Measurements from ENCODE around the gene SHB. TPM values are rescaled to one million over a fixed set of nuclear protein-coding genes. Genes with fewer than 3 reads are reported as not detected.

SHB gene
- total RNA-seq, 2 donors from 2014 or later: 1.0 to 1.6 TPM

DNA sequence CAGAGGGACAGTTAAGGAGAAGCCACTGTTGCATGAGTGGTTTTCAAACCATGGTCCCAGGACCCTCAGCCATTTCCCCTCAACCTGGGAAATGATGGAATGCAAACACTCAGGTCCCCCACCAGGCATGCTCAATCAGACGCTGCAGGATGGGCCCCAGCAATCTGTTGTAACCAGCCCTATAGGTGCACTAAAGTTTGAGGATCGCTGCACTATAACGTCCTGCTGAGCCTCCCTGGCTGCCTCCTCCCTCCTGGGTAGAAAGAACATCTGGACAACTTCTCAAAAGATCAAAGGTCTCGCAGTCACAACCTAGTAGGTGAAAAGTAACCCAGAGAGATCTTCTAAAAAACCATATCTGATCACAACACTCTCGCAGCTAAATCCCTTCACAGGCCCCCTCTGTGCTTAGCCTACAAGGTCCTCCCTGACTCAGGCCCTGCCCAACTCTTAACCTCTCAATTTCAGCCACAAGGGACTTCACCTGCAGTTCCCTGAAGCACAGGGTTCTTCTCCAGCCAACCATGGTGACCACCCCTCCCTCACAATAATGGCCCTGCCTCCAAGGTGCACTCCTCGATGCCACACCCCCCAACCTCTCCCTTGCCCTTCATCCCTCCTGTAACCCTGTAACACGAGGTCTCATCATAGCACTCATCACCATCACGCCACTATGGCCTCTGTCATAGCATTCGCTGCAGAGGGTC lies 3.5 kb downstream of the SHB start:
- H3K4me1 Mint-ChIP-seq (ENCODE audit: low read depth): peaks cover 28% of the 10 kb centered on the region
- no peaks in the 10 kb centered on the region for H3K9me3 Mint-ChIP-seq
- H3K36me3 Mint-ChIP-seq (ENCODE audit: insufficient read depth in 2 of 2): no peaks in the 10 kb centered on the region
- ATAC-seq (replicated peaks in 1 of 2) (no peak), DNase-seq (peak in 1 of 2 donors; percentile 12)
- H3K4me3 Mint-ChIP-seq: peak overlapping the region; percentile 14 to 50
- peaks cover 21% of the 10 kb centered on the region for H3K27me3 Mint-ChIP-seq (ENCODE audit: low read depth)
- no peak overlapping the region for H3K27ac Mint-ChIP-seq

DNA sequence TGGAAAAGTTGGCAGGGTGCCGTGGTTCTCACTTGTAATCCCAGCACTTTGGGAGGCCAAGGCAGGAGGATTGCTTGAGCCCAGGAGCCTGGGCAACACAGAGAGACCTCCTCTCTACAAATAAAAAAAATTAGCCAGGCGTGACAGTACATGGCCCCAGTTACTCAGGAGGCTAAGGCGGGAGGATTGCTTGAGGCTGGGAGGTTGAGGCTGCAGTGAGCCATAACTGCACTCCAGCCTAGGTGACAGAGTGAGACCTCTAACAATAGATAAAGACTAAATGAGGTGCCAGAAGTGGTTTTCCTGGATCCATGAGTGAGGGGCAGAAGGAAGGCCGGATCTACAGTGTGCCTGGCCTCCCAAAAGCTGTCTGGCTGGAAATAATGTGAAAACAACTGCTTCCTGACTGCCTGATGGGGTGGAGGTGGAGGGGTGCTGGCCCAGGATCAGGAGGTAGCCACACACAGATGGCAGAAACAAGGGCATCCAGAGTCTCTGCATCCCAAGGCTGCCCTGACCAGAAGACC lies 4.1 kb downstream of the SHB start:
- no peak for DNase-seq
- Mint-ChIP-seq H3K4me1 (ENCODE audit: low read depth) (peaks cover 28% of the 10 kb centered on the region), H3K9me3 (no peaks in the 10 kb centered on the region), H3K27ac (no peak overlapping the region), H3K27me3 (ENCODE audit: low read depth) (peaks cover 21% of the 10 kb centered on the region), H3K4me3 (no peak overlapping the region), H3K36me3 (ENCODE audit: insufficient read depth in 2 of 2) (no peaks in the 10 kb centered on the region)
- ATAC-seq (replicated peaks in 1 of 2): no peak

- Mint-ChIP-seq H3K4me1 (ENCODE audit: low read depth) (peaks cover 28% of the 10 kb centered on the region), H3K4me3 (no peak overlapping the region), H3K27me3 (ENCODE audit: low read depth) (peaks cover 21% of the 10 kb centered on the region), H3K27ac (no peak overlapping the region), H3K36me3 (ENCODE audit: insufficient read depth in 2 of 2) (no peaks in the 10 kb centered on the region), H3K9me3 (no peaks in the 10 kb centered on the region)
- DNase-seq (no peak), ATAC-seq (replicated peaks in 1 of 2) (no peak)
Observed at GRCh38 chr9:38063363-38063707, 5.7 kb downstream of the SHB start.

GRCh38 chr9:38062498-38063362 lies 6.3 kb downstream of the SHB start:
- Mint-ChIP-seq H3K27ac (no peak overlapping the region), H3K4me1 (ENCODE audit: low read depth) (peaks cover 28% of the 10 kb centered on the region), H3K27me3 (ENCODE audit: low read depth) (peaks cover 21% of the 10 kb centered on the region), H3K9me3 (no peaks in the 10 kb centered on the region), H3K4me3 (no peak overlapping the region), H3K36me3 (ENCODE audit: insufficient read depth in 2 of 2) (no peaks in the 10 kb centered on the region)
- ATAC-seq (replicated peaks in 1 of 2): no peak
- no peak for DNase-seq

DNA sequence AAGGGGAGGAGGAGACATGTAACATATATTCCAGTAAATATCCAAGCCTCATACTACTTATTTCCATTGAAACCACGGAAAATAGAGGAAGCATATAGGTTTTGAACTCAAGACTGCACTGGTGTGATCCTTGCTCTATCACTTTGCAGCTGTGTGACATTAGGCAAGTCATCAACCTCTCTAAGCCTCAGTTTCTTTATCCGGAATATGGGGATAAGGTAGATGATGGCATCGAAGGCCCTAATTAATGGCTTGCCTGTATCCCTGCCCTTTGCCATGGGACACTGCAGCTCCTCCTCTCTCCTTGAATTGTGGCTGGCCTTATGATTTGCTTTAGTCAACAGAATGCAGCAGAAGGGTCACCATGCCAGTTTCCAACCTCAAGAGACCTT lies 6.9 kb downstream of the SHB start:
- Mint-ChIP-seq H3K36me3 (ENCODE audit: insufficient read depth in 2 of 2) (no peaks in the 10 kb centered on the region), H3K27ac (no peak overlapping the region), H3K9me3 (no peaks in the 10 kb centered on the region), H3K4me1 (ENCODE audit: low read depth) (peaks cover 22% of the 10 kb centered on the region), H3K4me3 (no peak overlapping the region), H3K27me3 (ENCODE audit: low read depth) (peaks cover 15% of the 10 kb centered on the region)
- ATAC-seq (replicated peaks in 1 of 2) (no peak), DNase-seq (no peak)

- Mint-ChIP-seq H3K36me3 (ENCODE audit: insufficient read depth in 2 of 2) (no peaks in the 10 kb centered on the region), H3K27ac (no peak overlapping the region), H3K9me3 (no peaks in the 10 kb centered on the region), H3K4me3 (no peak overlapping the region), H3K4me1 (ENCODE audit: low read depth) (peaks cover 15% of the 10 kb centered on the region), H3K27me3 (ENCODE audit: low read depth) (peaks cover 8% of the 10 kb centered on the region)
- ATAC-seq (replicated peaks in 1 of 2): no peak
- DNase-seq: no peak
Observed at GRCh38 chr9:38061326-38061977, 7.6 kb downstream of the SHB start.

- ATAC-seq (replicated peaks in 1 of 2) (no peak), DNase-seq (no peak)
- Mint-ChIP-seq H3K9me3 (no peaks in the 10 kb centered on the region), H3K27me3 (ENCODE audit: low read depth) (peaks cover 1% of the 10 kb centered on the region), H3K4me1 (ENCODE audit: low read depth) (peaks cover 8% of the 10 kb centered on the region), H3K27ac (no peak overlapping the region), H3K4me3 (no peak overlapping the region), H3K36me3 (ENCODE audit: insufficient read depth in 2 of 2) (no peaks in the 10 kb centered on the region)
Observed at GRCh38 chr9:38060681-38061080, 8.3 kb downstream of the SHB start.

DNA sequence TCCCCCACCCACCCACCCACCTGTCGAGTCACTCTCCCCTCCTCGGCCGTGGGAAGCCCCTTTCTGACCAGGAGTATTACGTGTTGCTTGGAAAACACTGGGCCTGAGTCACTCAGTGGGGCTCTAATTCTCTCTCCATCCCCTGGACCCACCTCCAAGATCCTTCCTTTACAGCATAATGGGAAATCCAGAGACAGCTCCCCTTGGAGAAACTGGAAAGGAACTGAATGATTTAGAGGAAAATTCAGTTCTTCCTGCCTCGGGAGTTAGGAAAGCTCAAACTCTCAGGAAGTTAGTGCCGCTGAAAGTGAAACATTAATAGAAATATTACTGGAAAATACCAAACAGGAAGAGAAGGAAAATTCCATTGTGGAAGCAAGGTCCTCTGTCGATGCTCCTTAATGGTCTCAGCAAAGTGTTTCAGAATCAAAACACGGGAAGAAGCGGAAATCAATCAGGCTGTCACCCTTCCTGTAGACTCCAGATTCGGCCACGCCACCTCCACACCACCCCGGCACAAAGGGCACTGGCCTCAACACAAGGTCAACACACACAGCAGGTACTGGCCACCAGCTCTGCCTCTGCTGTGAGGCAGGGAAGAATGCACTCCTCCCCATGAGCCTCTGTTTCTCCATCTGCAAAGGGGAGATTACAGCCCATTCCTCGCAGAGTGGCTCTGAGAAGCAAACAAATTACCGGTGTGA lies 9.6 kb downstream of the SHB start:
- ATAC-seq (replicated peaks in 1 of 2) (no peak), DNase-seq (no peak)
- Mint-ChIP-seq H3K9me3 (no peaks in the 10 kb centered on the region), H3K4me1 (ENCODE audit: low read depth) (no peaks in the 10 kb centered on the region), H3K4me3 (no peak overlapping the region), H3K36me3 (ENCODE audit: insufficient read depth in 2 of 2) (no peaks in the 10 kb centered on the region), H3K27me3 (ENCODE audit: low read depth) (no peaks in the 10 kb centered on the region), H3K27ac (no peak overlapping the region)

- DNase-seq: no peak
- Mint-ChIP-seq H3K4me3 (no peak overlapping the region), H3K36me3 (ENCODE audit: insufficient read depth in 2 of 2) (no peaks in the 10 kb centered on the region), H3K4me1 (ENCODE audit: low read depth) (no peaks in the 10 kb centered on the region), H3K9me3 (no peaks in the 10 kb centered on the region), H3K27me3 (ENCODE audit: low read depth) (no peaks in the 10 kb centered on the region), H3K27ac (no peak overlapping the region)
- no peak for ATAC-seq (replicated peaks in 1 of 2)
Observed at GRCh38 chr9:38058452-38059232, 10.4 kb downstream of the SHB start.

- no peak overlapping the region for H3K4me3 Mint-ChIP-seq
- H3K4me1 Mint-ChIP-seq (ENCODE audit: low read depth): no peaks in the 10 kb centered on the region
- no peak for ATAC-seq (replicated peaks in 1 of 2)
- no peak overlapping the region for H3K27ac Mint-ChIP-seq
- H3K9me3 Mint-ChIP-seq: no peaks in the 10 kb centered on the region
- no peak for DNase-seq
- H3K27me3 Mint-ChIP-seq (ENCODE audit: low read depth): no peaks in the 10 kb centered on the region
- H3K36me3 Mint-ChIP-seq (ENCODE audit: insufficient read depth in 2 of 2): no peaks in the 10 kb centered on the region
Observed at GRCh38 chr9:38057416-38058195, 11.4 kb downstream of the SHB start.

- H3K27me3 Mint-ChIP-seq (ENCODE audit: low read depth): no peaks in the 10 kb centered on the region
- no peak overlapping the region for H3K4me3 Mint-ChIP-seq
- H3K36me3 Mint-ChIP-seq (ENCODE audit: insufficient read depth in 2 of 2): no peaks in the 10 kb centered on the region
- ATAC-seq (replicated peaks in 1 of 2): no peak
- H3K27ac Mint-ChIP-seq: no peak overlapping the region
- H3K4me1 Mint-ChIP-seq (ENCODE audit: low read depth): no peaks in the 10 kb centered on the region
- DNase-seq: no peak
- no peaks in the 10 kb centered on the region for H3K9me3 Mint-ChIP-seq
Observed at GRCh38 chr9:38054653-38055052, 14.4 kb downstream of the SHB start.

Data from activated T-cell treated with anti-CD3 and anti-CD28 coated beads, Interleukin-2, amount 50 U/mL, for 72 hours (primary cell).